ENCODE data around the gene COL12A1.

Gene COL12A1

DNA sequence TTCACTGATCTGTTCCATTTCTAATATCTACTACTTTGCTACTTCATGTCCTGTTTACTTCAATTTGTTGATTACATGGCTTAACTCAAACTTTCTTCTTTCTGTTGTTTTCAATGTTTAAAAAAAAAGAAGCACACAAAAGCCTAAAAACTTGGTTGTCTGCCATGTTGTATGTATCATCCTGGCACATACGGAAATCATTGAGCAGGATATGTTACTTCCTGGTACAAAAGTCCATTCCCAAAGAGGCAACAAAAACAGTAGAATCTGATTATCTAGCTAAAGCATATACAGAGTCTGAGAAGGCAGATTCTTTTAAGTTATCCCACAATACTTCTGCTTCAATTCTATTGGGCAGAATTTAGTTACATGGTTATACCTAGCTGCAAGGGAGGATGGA is 14.5 kb upstream of the COL12A1 start:
- DNase-seq (ENCODE audit: low read depth in 1 of 2, low spot score in 1 of 2), result no peak
- H3K27me3 ChIP-seq (ENCODE audit: insufficient read depth, poor library complexity, severe bottlenecking), result peaks cover 2% of the 10 kb centered on the region
- no peak overlapping the region for H3K27ac ChIP-seq (replicated peaks)

DNA sequence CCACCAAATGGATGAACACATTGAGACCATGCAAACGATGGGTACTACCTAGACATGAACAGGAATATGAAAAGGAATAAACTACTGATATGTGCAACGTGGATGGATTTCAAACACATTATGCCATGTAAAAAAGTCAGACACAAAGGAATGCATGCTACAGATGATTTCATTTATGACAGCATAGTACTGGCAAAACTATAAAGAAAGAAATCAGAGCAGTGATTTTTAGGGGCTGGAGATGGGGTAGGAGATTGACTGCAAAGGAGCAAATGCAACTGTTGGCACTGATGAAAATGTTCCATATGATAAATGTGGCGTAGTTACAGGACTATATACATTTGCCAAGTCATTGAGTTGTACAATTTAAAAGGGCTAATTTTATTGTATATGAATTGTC is 13.4 kb upstream of the COL12A1 start:
- no peak overlapping the region for H3K27ac ChIP-seq (replicated peaks)
- no peak overlapping the region for H3K4me3 ChIP-seq (replicated peaks; ENCODE audit: insufficient read depth, low read length)
- TF ChIP-seq SPI1 (IDR thresholded peaks at IDR 0.05; ENCODE audit: borderline replicate concordance, low read depth), result no peak
- TF ChIP-seq, protein P1, sequence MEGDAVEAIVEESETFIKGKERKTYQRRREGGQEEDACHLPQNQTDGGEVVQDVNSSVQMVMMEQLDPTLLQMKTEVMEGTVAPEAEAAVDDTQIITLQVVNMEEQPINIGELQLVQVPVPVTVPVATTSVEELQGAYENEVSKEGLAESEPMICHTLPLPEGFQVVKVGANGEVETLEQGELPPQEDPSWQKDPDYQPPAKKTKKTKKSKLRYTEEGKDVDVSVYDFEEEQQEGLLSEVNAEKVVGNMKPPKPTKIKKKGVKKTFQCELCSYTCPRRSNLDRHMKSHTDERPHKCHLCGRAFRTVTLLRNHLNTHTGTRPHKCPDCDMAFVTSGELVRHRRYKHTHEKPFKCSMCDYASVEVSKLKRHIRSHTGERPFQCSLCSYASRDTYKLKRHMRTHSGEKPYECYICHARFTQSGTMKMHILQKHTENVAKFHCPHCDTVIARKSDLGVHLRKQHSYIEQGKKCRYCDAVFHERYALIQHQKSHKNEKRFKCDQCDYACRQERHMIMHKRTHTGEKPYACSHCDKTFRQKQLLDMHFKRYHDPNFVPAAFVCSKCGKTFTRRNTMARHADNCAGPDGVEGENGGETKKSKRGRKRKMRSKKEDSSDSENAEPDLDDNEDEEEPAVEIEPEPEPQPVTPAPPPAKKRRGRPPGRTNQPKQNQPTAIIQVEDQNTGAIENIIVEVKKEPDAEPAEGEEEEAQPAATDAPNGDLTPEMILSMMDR (IDR thresholded peaks at IDR 0.05; ENCODE audit: insufficient read depth, low read length), result no peak
- no peak for TF ChIP-seq GABPA (IDR thresholded peaks at IDR 0.05; ENCODE audit: low read depth)
- no peak for TF ChIP-seq POLR2AphosphoS5 (IDR thresholded peaks at IDR 0.05; ENCODE audit: low read depth)
- TF ChIP-seq, protein P2, sequence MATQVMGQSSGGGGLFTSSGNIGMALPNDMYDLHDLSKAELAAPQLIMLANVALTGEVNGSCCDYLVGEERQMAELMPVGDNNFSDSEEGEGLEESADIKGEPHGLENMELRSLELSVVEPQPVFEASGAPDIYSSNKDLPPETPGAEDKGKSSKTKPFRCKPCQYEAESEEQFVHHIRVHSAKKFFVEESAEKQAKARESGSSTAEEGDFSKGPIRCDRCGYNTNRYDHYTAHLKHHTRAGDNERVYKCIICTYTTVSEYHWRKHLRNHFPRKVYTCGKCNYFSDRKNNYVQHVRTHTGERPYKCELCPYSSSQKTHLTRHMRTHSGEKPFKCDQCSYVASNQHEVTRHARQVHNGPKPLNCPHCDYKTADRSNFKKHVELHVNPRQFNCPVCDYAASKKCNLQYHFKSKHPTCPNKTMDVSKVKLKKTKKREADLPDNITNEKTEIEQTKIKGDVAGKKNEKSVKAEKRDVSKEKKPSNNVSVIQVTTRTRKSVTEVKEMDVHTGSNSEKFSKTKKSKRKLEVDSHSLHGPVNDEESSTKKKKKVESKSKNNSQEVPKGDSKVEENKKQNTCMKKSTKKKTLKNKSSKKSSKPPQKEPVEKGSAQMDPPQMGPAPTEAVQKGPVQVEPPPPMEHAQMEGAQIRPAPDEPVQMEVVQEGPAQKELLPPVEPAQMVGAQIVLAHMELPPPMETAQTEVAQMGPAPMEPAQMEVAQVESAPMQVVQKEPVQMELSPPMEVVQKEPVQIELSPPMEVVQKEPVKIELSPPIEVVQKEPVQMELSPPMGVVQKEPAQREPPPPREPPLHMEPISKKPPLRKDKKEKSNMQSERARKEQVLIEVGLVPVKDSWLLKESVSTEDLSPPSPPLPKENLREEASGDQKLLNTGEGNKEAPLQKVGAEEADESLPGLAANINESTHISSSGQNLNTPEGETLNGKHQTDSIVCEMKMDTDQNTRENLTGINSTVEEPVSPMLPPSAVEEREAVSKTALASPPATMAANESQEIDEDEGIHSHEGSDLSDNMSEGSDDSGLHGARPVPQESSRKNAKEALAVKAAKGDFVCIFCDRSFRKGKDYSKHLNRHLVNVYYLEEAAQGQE (IDR thresholded peaks at IDR 0.05; ENCODE audit: insufficient replicate concordance, low read depth), result no peak
- H3K27me3 ChIP-seq (ENCODE audit: insufficient read depth, poor library complexity, severe bottlenecking), result peaks cover 2% of the 10 kb centered on the region
- no peak for DNase-seq (ENCODE audit: low read depth in 1 of 2, low spot score in 1 of 2)

More for the DNA sequence above, 14.5 kb upstream of the COL12A1 start:
- no peak overlapping the region for H3K4me3 ChIP-seq (replicated peaks; ENCODE audit: insufficient read depth, low read length)
- TF ChIP-seq SPI1 (IDR thresholded peaks at IDR 0.05; ENCODE audit: borderline replicate concordance, low read depth), result no peak
- TF ChIP-seq GABPA (IDR thresholded peaks at IDR 0.05; ENCODE audit: low read depth), result no peak
- TF ChIP-seq POLR2AphosphoS5 (IDR thresholded peaks at IDR 0.05; ENCODE audit: low read depth), result no peak
- TF ChIP-seq, protein P1 (IDR thresholded peaks at IDR 0.05; ENCODE audit: insufficient read depth, low read length), result no peak
- TF ChIP-seq, protein P2 (IDR thresholded peaks at IDR 0.05; ENCODE audit: insufficient replicate concordance, low read depth), result no peak

DNA sequence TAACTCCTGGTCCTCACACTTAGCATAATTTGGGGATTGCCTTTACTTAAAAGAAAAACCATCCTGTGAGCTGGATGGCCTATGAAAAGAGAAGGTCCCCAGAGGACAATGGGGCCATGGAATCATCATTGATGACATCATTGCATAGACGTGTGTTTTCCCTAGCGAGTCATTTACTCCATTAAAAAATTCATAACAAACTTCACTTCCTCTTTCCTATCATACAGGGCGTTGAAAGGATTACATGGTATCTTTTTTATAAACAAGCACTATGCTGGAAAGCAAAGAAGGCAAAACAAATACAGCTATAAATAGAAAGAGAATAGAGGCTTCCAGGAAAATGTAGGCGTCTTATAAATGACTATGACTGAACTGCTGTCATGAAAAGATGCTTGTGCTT is 11.3 kb upstream of the COL12A1 start:
- TF ChIP-seq GABPA (IDR thresholded peaks at IDR 0.05; ENCODE audit: low read depth) (no peak), POLR2AphosphoS5 (IDR thresholded peaks at IDR 0.05; ENCODE audit: low read depth) (no peak), SPI1 (IDR thresholded peaks at IDR 0.05; ENCODE audit: borderline replicate concordance, low read depth) (peak; percentile 81)
- no peak for DNase-seq (ENCODE audit: low read depth in 1 of 2, low spot score in 1 of 2)
- no peak overlapping the region for H3K4me3 ChIP-seq (replicated peaks; ENCODE audit: insufficient read depth, low read length)
- peaks cover 2% of the 10 kb centered on the region for H3K27me3 ChIP-seq (ENCODE audit: insufficient read depth, poor library complexity, severe bottlenecking)
- H3K27ac ChIP-seq (replicated peaks), result no peak overlapping the region

DNA sequence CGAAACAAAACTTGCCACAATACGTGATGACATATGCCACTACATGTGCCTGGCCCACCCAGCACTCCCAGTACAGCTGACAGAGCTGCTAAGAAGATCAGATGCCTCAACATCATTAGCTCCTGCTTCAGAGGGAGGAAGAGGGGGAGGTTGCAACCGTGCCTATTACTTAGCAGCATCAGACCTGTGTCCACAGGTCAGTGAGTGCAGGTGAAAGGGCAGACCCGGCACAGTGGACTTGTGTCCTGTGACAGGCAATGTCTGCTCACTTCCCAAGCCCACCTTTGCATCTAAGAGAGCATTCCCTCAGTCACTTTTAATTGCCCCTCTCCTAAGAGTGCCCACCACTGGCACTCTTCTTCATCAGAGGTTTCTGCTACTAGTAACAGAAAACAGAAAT is 9.4 kb upstream of the COL12A1 start:
- no peak overlapping the region for H3K4me3 ChIP-seq (replicated peaks; ENCODE audit: insufficient read depth, low read length)
- TF ChIP-seq, protein P1 (IDR thresholded peaks at IDR 0.05; ENCODE audit: insufficient read depth, low read length), result no peak
- no peak for TF ChIP-seq SPI1 (IDR thresholded peaks at IDR 0.05; ENCODE audit: borderline replicate concordance, low read depth)
- no peak overlapping the region for H3K27ac ChIP-seq (replicated peaks)
- H3K27me3 ChIP-seq (ENCODE audit: insufficient read depth, poor library complexity, severe bottlenecking), result peaks cover 2% of the 10 kb centered on the region
- no peak for DNase-seq (ENCODE audit: low read depth in 1 of 2, low spot score in 1 of 2)

Measured in HL-60 (cell line).